Skin of body (tissue), 3 donors: ENCODE data around the gene RAPGEF1. TPM values are rescaled to one million over a fixed set of nuclear protein-coding genes. Genes with fewer than 3 reads are reported as not detected.

Experiments used
- DNase-seq: peaks from one replicate; lab custom pipeline; 2025; lab: John Stamatoyannopoulos, UW
- small RNA-seq: library from RNA; depleted of rRNA; stranded (forward); fragments of <200 nt; gene quantifications from one replicate; pipeline ENCODE3, GENCODE V24; 2014; ENCODE audit warnings: low replicate concordance
- total RNA-seq: library from RNA; depleted of rRNA; stranded (reverse); fragments of >200 nt; gene quantifications from one replicate; pipeline ENCODE4 v1.2.3, GENCODE V29; 2014

The RAPGEF1 gene
- total RNA-seq, 1 donor from 2014 or later, result 23.1 TPM

DNA sequence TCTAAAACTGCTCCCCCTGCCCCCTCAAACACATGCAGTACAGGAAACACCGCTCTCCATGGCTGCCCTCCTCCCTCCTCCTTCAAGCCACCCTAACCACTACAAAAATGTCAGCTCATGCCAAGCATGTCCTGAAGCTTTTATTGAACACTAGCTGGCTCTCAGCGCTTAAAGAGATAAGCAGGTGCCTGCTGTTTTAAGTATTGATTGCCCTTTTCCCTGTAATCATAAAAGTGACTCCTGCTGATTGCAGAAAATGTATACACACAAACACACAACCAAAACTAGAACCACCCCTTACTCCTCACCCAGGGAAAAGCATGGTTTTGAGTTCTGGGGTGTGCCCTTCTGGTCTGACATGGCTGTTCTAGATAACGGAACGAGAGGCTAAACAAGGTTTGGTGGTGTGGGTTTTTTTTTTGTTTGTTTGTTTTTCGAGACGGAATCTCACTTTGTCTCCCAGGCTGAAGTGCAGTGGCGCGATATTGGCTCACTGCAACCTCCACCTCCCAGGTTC is 205.1 kb downstream of the RAPGEF1 start:
- DNase-seq, result no peak

DNA sequence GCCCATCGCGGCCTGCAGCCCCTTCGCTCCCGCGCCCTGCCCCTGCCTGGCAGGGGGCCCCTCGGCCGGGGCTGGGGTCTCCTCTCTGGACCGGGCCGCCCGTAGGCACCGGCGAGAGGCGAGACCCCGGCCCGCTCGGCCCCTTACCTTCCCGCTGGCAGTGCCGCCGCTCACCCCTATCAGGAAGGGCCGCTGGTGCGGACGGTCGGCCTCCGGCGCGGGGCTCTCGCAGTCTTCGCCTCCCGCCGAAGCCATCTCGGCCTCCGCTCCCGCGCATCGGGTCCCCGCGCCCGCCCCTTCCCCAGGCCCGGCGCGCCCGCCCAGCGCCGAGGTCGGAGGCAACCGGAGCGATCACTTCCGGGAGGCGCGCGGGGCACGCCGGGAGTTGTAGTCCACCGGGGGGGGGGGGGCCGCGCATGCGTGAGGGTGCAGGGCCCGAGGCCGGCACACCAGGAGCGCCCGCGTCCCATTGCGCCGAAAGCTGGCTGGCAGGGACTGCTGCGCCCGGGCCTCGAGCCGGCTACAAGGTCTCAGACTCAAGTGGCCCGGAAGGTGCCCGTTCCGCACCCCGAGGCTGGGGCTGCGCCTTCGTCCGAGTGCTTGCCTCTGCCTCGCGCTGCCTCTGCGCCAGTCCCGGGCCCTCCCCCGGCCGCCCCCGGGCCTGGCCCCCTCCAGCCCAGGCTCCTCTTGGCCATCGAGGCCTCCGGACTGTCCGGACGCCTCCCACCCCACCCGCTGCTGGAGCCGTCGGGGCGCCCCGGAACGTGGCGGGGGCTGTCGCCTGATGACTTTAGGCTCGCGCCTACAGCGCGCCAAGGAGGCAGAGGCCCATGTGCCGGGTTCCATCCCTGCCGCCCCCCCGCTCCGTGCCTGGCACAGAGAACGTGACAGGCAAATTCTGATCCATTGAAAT is 208.7 kb downstream of the RAPGEF1 start, which contains the start of gene UCK1:
Gene UCK1 (minus strand): TSS at position 344 of the 913 bp plus-strand sequence. CDS start 89 bp downstream, at position 255.
- peak; percentile 58 for DNase-seq

DNA sequence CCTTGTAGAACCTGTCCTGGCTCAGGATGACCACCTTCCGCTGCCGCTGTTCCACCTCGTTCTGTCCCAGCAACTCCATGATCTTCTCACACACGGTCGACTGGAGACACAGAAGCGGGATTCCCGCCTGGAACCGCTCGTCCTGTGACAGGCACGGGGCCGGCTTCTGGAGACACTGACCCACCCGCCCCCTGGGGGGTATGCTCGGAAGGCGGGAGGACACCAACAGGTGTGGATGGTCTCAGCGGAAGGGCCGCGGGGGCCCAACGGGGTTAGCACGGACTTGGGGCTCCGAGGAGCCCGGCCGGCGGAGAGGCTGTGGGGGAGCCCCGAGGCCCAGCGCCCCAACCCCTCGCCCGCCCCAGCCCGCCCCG is 209.3 kb downstream of the RAPGEF1 start:
- no peak for DNase-seq

DNA sequence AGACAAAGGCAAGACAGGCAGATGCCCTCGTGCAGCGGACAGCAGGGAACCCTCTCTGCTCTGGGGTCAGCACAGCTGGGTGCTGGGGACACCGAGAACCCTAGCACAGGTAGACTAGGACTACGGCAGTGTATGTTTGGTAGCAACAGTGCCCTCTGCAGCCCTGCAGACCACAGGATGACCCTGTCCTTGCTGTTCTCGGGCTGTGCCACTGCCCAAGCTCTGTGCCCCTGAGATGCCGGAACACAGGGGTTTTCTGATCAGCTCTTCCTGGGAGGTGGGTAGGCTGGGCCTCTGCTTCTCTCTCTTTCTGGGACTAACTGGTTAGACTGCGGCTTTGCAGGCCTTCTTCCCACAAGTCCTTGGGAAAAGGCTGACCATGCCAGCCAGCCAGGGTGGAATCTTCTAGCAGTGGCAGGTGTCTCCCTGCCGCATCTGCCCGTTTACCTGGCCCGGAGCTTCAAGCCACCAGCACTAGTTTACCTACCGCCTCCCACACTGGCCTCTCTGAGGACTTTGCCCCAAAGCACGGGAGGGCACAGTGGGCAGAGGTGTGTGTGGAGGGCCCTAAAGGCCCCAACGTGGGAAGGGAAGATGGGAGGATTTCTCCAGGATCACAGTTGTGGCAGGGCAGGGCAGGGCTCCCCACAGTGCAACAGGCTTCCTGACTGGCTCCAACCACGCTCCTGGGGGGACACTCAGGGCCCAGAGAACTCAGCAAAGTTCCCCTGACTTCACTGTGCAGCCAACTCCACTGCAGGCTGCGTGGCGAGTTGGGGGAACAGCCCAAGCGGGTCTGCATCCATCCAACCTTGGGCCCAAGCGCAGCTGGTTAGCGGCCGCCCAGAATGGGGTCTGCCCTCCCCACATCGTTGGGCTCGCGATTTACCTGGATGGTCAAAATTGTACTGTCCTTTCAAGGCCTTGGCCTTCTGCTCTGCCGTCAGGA is 210.0 kb downstream of the RAPGEF1 start:
- DNase-seq, result no peak

DNA sequence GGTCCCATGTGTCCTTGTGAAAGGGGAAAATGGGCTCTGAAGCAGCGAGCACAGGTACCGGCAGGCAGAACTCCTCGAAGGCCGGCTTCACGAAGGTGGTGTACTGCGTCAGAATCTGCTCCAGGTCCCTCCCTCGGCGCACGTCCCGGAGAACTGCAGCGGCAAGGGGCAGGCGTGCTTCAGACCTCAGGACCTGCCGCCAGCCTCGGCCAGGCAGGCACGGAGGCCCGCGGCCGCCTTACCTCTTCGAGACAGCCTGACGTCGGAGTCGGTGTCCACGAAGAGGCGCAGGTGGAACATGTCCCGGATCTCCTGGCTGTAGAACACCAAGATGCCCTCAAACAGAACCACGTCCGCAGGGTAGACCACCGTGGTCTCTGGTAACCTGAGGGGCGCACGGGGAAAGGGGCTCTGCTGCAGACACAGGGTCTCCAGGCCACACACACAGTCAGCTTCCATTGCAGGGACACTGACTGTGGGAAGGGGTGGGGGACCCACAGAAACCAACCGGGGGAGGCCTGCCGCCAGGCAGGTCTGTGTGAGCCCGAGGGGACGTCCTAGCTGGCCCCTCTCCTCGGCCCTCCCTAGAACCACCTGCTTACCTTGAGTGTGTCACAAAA is 210.9 kb downstream of the RAPGEF1 start:
- no peak for DNase-seq

DNA sequence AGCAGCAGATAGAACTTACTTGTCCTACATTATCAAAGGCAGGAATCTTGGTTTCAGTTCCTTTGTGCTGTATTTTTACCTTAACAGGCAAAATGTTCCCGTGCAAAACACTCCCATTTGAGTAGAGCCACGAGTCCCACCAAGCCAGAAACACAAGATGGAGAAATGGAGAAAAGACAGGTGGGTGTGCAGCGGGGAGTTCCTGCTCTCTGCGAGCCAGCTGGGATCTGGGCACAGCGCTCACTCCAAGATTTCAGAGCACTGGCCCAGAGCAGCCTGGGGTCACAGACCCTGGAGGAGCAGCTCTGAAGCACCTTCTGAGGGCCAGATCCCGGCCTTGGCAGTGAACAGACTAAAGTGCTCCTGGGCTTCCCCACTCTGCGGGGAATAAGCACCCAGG is 211.7 kb downstream of the RAPGEF1 start:
- DNase-seq, result no peak

Small RNA genes lying within 50 kb of the gene (small RNA-seq; reads per million reads assigned to genes)
- not detected for gene EIF4A1P3
- gene RF00272, result not detected
- not detected for gene RN7SL328P

Other genes starting within 250 kb of the RAPGEF1 start
- gene POMT1, start 237.2 kb downstream of the RAPGEF1 start, total RNA-seq, result 15.7 TPM
- gene UCK1, start 208.8 kb downstream of the RAPGEF1 start, total RNA-seq, result 11.4 TPM
- gene PRRT1B, start 194.6 kb downstream of the RAPGEF1 start, total RNA-seq, result not detected